Measurements from ENCODE around the gene CFAP119. TPM values are rescaled to one million over a fixed set of nuclear protein-coding genes. Genes with fewer than 3 reads are reported as not detected.
A peak's percentile ranks its signal among the peaks of the same experiment; 100 is the strongest.

Gene CFAP119
- total and polyA plus RNA-seq, 7 experiments from 2014 or later, result 0.41 to 5.9 (median 2.8) TPM

- H3K27me3 Mint-ChIP-seq, result no peaks in the 10 kb centered on the region
- H3K27ac Mint-ChIP-seq, result no peak overlapping the region
- Histone ChIP-seq H3K36me3 (ENCODE audit: control insufficient read depth in 2 of 3, insufficient read depth in 3 of 3, low read length in 3 of 3) (peaks cover 9 to 56% (median 12%) of the 10 kb centered on the region in 3 experiments), H3K27ac (ENCODE audit: low read depth, low read length) (no peak overlapping the region), H3K27me3 (ENCODE audit: control insufficient read depth in 2 of 2, insufficient read depth in 2 of 2, low read length in 2 of 2) (no peaks in the 10 kb centered on the region), H3K4me3 (ENCODE audit: low read length) (no peak overlapping the region), H3K4me1 (ENCODE audit: control insufficient read depth in 2 of 2, insufficient read depth in 2 of 2, low read length in 2 of 2) (peaks cover 17 to 20% of the 10 kb centered on the region in 2 donors), H3K9me3 (ENCODE audit: control insufficient read depth in 2 of 3, low read length in 3 of 3) (no peaks in the 10 kb centered on the region)
- H3K36me3 Mint-ChIP-seq, result peaks cover 0 to 12% (median 1%) of the 10 kb centered on the region in 5 donors
- intact Hi-C loops (cut with micrococcal nuclease), result loop anchor here (5.0 kb wide), 3 partner anchors 103 to 142 kb away; partner anchors contain the start of genes CTF1 (in 1 of the 2) and FBRS (in 1 of the 2)
- no peak for DNase-seq
- ChIA-PET CTCF (no interaction called here), POLR2A (interaction anchor here (1.0 to 2.5 kb wide), 2 partner anchors 11 to 16 kb away, joined by 3 to 17 read pairs; partner anchors contain the start of gene PHKG2)
- peaks cover 21 to 37% (median 27%) of the 10 kb centered on the region in 7 donors for H3K4me1 Mint-ChIP-seq
- no peak for ATAC-seq
- no peaks in the 10 kb centered on the region for H3K9me3 Mint-ChIP-seq
- H3K4me3 Mint-ChIP-seq, result peak overlapping the region in 9 of 10 donors; percentile 2 to 98 (median 74)
Measured at GRCh38 chr16:30760001-30760559, 1.8 kb downstream of the CFAP119 start.

- Histone ChIP-seq H3K36me3 (ENCODE audit: control insufficient read depth in 2 of 3, insufficient read depth in 3 of 3, low read length in 3 of 3) (peaks cover 0 to 53% (median 3%) of the 10 kb centered on the region in 3 experiments), H3K4me1 (ENCODE audit: control insufficient read depth in 2 of 2, insufficient read depth in 2 of 2, low read length in 2 of 2) (peaks cover 17 to 20% of the 10 kb centered on the region in 2 donors), H3K9me3 (ENCODE audit: control insufficient read depth in 2 of 3, low read length in 3 of 3) (no peaks in the 10 kb centered on the region), H3K4me3 (ENCODE audit: low read length) (no peak overlapping the region), H3K27ac (ENCODE audit: low read depth, low read length) (no peak overlapping the region), H3K27me3 (ENCODE audit: control insufficient read depth in 2 of 2, insufficient read depth in 2 of 2, low read length in 2 of 2) (no peaks in the 10 kb centered on the region)
- CTCF ChIA-PET, result interaction anchor here (0.6 kb wide), 1 partner anchor 1093 kb away, joined by 3 read pairs; no protein-coding TSS in a partner anchor
- Mint-ChIP-seq H3K4me1 (peaks cover 19 to 39% (median 27%) of the 10 kb centered on the region in 7 donors), H3K27ac (no peak overlapping the region), H3K4me3 (no peak overlapping the region), H3K9me3 (no peaks in the 10 kb centered on the region), H3K36me3 (peaks cover 0 to 14% (median 4%) of the 10 kb centered on the region in 5 donors), H3K27me3 (no peaks in the 10 kb centered on the region)
- ATAC-seq (peak; percentile 13), DNase-seq (no peak)
- POLR2A ChIA-PET, result interaction anchor here (1.0 to 2.5 kb wide), 3 partner anchors 10 to 15 kb away, joined by 3 to 17 read pairs (median 3); partner anchors contain the start of gene PHKG2
- intact Hi-C loops (cut with micrococcal nuclease), result no loop called here
Measured at GRCh38 chr16:30758988-30759491, 2.8 kb downstream of the CFAP119 start.

GRCh38 chr16:30757316-30757715 lies 4.5 kb downstream of the CFAP119 start:
- Mint-ChIP-seq H3K27ac (no peak overlapping the region), H3K9me3 (no peaks in the 10 kb centered on the region), H3K4me1 (peaks cover 6 to 24% (median 14%) of the 10 kb centered on the region in 7 donors), H3K4me3 (peak overlapping the region in 1 of 10 donors; percentile 5), H3K27me3 (no peaks in the 10 kb centered on the region), H3K36me3 (peaks cover 0 to 13% (median 4%) of the 10 kb centered on the region in 5 donors)
- intact Hi-C loops (cut with micrococcal nuclease), result no loop called here
- no peak for DNase-seq
- Histone ChIP-seq H3K4me3 (ENCODE audit: low read length) (no peak overlapping the region), H3K27me3 (ENCODE audit: control insufficient read depth in 2 of 2, insufficient read depth in 2 of 2, low read length in 2 of 2) (no peaks in the 10 kb centered on the region), H3K4me1 (ENCODE audit: control insufficient read depth in 2 of 2, insufficient read depth in 2 of 2, low read length in 2 of 2) (peaks cover 6% of the 10 kb centered on the region in 2 donors), H3K27ac (ENCODE audit: low read depth, low read length) (no peak overlapping the region), H3K9me3 (ENCODE audit: control insufficient read depth in 2 of 3, low read length in 3 of 3) (no peaks in the 10 kb centered on the region), H3K36me3 (ENCODE audit: control insufficient read depth in 2 of 3, insufficient read depth in 3 of 3, low read length in 3 of 3) (peaks cover 0 to 50% (median 6%) of the 10 kb centered on the region in 3 experiments)
- ATAC-seq, result no peak
- CTCF ChIA-PET, result no interaction called here
- POLR2A ChIA-PET, result interaction anchor here (0.7 kb wide), 1 partner anchor 35 kb away, joined by 3 read pairs; no protein-coding TSS in a partner anchor

- Histone ChIP-seq H3K9me3 (ENCODE audit: control insufficient read depth in 2 of 3, low read length in 3 of 3) (no peaks in the 10 kb centered on the region), H3K27ac (ENCODE audit: low read depth, low read length) (no peak overlapping the region), H3K4me3 (ENCODE audit: low read length) (no peak overlapping the region), H3K27me3 (ENCODE audit: control insufficient read depth in 2 of 2, insufficient read depth in 2 of 2, low read length in 2 of 2) (no peaks in the 10 kb centered on the region), H3K36me3 (ENCODE audit: control insufficient read depth in 2 of 3, insufficient read depth in 3 of 3, low read length in 3 of 3) (peaks cover 0 to 44% (median 6%) of the 10 kb centered on the region in 3 experiments), H3K4me1 (ENCODE audit: control insufficient read depth in 2 of 2, insufficient read depth in 2 of 2, low read length in 2 of 2) (peaks cover 6% of the 10 kb centered on the region in 2 donors)
- Mint-ChIP-seq H3K4me1 (peaks cover 6 to 24% (median 9%) of the 10 kb centered on the region in 7 donors), H3K9me3 (no peaks in the 10 kb centered on the region), H3K36me3 (peaks cover 0 to 13% (median 4%) of the 10 kb centered on the region in 5 donors), H3K27ac (no peak overlapping the region), H3K27me3 (no peaks in the 10 kb centered on the region), H3K4me3 (no peak overlapping the region)
- POLR2A ChIA-PET, result no interaction called here
- intact Hi-C loops (cut with micrococcal nuclease), result no loop called here
- CTCF ChIA-PET, result no interaction called here
- DNase-seq (no peak), ATAC-seq (no peak)
Measured at GRCh38 chr16:30756781-30757100, 5.1 kb downstream of the CFAP119 start.

- H3K4me1 ChIP-seq (ENCODE audit: control insufficient read depth in 2 of 2, insufficient read depth in 2 of 2, low read length in 2 of 2), result peaks cover 5 to 6% of the 10 kb centered on the region in 2 donors
- no peak overlapping the region for H3K27ac ChIP-seq (ENCODE audit: low read depth, low read length)
- Mint-ChIP-seq H3K27me3 (no peaks in the 10 kb centered on the region), H3K4me3 (no peak overlapping the region), H3K4me1 (peaks cover 5 to 28% (median 10%) of the 10 kb centered on the region in 7 donors), H3K9me3 (no peaks in the 10 kb centered on the region), H3K27ac (peak overlapping the region in 1 of 9 donors; percentile 79), H3K36me3 (peaks cover 5 to 18% (median 8%) of the 10 kb centered on the region in 5 donors)
- ATAC-seq, result no peak
- intact Hi-C loops (cut with micrococcal nuclease), result no loop called here
- POLR2A ChIA-PET, result no interaction called here
- no peak for DNase-seq
- no peaks in the 10 kb centered on the region for H3K9me3 ChIP-seq (ENCODE audit: control insufficient read depth in 2 of 3, low read length in 3 of 3)
- H3K4me3 ChIP-seq (ENCODE audit: low read length), result no peak overlapping the region
- H3K27me3 ChIP-seq (ENCODE audit: control insufficient read depth in 2 of 2, insufficient read depth in 2 of 2, low read length in 2 of 2), result no peaks in the 10 kb centered on the region
- CTCF ChIA-PET, result no interaction called here
- peaks cover 0 to 47% (median 6%) of the 10 kb centered on the region in 3 experiments for H3K36me3 ChIP-seq (ENCODE audit: control insufficient read depth in 2 of 3, insufficient read depth in 3 of 3, low read length in 3 of 3)
Measured at GRCh38 chr16:30755955-30756780, 5.7 kb downstream of the CFAP119 start.

GRCh38 chr16:30753596-30753995 lies 8.3 kb downstream of the CFAP119 start:
- ChIA-PET POLR2A (interaction anchor here (0.8 to 1.3 kb wide), 2 partner anchors 14 to 135 kb away, joined by 3 to 4 read pairs; no protein-coding TSS in a partner anchor), CTCF (no interaction called here)
- Histone ChIP-seq H3K4me1 (ENCODE audit: control insufficient read depth in 2 of 2, insufficient read depth in 2 of 2, low read length in 2 of 2) (peaks cover 0 to 4% of the 10 kb centered on the region in 2 donors), H3K9me3 (ENCODE audit: control insufficient read depth in 2 of 3, low read length in 3 of 3) (no peaks in the 10 kb centered on the region), H3K27me3 (ENCODE audit: control insufficient read depth in 2 of 2, insufficient read depth in 2 of 2, low read length in 2 of 2) (no peaks in the 10 kb centered on the region), H3K27ac (ENCODE audit: low read depth, low read length) (no peak overlapping the region), H3K36me3 (ENCODE audit: control insufficient read depth in 2 of 3, insufficient read depth in 3 of 3, low read length in 3 of 3) (peaks cover 0 to 51% (median 6%) of the 10 kb centered on the region in 3 experiments), H3K4me3 (ENCODE audit: low read length) (no peak overlapping the region)
- Mint-ChIP-seq H3K27ac (no peak overlapping the region), H3K9me3 (no peaks in the 10 kb centered on the region), H3K27me3 (no peaks in the 10 kb centered on the region), H3K36me3 (peaks cover 5 to 23% (median 10%) of the 10 kb centered on the region in 5 donors), H3K4me3 (no peak overlapping the region), H3K4me1 (peaks cover 13 to 21% (median 16%) of the 10 kb centered on the region in 7 donors)
- intact Hi-C loops (cut with micrococcal nuclease), result no loop called here
- DNase-seq, result no peak
- no peak for ATAC-seq
